Fibroblast of the aortic adventitia (primary cell): Measurements from ENCODE around the gene ARF3. TPM values are rescaled to one million over a fixed set of nuclear protein-coding genes. Genes with fewer than 3 reads are reported as not detected.
A peak's percentile ranks its signal among the peaks of the same experiment; 100 is the strongest.

Experiments used
- DNase-seq: peaks from one replicate; pipeline ENCODE4 v3.0.0-alpha.2; 2010; ENCODE audit warnings: low read depth
- H3K4me3 ChIP-seq: 2 replicates; pipeline ENCODE4 v1.5.1; 2011; ENCODE audit warnings: low read depth, mild to moderate bottlenecking, control low read depth, low read length, moderate library complexity
- total RNA-seq: library from RNA; depleted of rRNA; stranded (reverse); fragments of >200 nt; gene quantifications from 2 replicates; pipeline ENCODE4 v1.2.3, GENCODE V29; 2012; ENCODE audit warnings: low replicate concordance
- TF ChIP-seq, protein P1 (sequence below): IDR thresholded peaks from 2 replicates; pipeline ENCODE4 v1.5.1; 2011; ENCODE audit warnings: mild to moderate bottlenecking, low read length, control low read depth, inconsistent platforms; ENCODE audit not compliant: insufficient read depth

The ARF3 gene
- total RNA-seq, 1 donor: 65.3 TPM

DNA sequence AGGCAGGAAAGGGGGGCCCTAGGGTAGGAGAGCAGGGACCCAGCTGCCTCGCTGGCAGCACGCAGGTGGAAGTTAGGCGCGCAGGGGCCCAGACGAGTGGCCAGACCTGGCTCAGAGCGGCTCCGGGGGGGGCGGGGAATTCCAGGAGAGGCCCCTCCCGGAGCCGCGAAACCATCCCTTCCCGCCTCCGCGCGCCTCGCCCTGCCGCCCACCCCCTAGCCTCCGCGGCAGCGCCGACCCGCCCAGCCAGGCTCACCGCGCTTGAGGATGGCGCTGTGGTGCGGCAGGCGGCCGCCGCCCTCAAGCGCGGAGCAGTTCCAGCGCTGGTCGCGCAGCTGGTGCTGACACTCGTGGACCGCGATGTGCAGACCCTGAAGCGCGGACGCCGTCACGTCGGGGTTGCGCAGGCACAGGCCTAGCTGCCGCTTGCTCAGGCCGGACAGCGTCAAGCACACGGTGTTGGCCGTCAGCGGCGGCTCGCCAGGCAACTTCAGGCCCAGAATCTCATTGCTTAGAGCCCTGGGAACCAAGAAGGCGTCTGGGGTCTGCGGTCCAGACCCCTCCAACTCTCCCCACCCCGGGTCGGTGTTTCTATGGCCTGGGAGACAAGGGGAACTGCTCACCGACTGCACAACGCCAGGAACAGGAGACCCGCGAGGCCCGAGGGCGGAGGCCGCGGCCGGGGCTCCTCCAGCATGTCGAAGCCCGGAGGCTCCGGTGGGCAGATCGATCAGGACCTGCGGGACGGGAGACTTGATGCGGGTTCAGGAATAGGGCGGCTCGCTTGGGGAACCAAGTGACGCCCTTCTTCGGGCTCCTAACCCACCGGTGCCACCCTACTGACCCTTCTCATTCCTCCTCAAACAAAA is 12.8 kb upstream of the ARF3 start:
- DNase-seq: no peak
- no peak overlapping the region for H3K4me3 ChIP-seq
- TF ChIP-seq, protein P1, sequence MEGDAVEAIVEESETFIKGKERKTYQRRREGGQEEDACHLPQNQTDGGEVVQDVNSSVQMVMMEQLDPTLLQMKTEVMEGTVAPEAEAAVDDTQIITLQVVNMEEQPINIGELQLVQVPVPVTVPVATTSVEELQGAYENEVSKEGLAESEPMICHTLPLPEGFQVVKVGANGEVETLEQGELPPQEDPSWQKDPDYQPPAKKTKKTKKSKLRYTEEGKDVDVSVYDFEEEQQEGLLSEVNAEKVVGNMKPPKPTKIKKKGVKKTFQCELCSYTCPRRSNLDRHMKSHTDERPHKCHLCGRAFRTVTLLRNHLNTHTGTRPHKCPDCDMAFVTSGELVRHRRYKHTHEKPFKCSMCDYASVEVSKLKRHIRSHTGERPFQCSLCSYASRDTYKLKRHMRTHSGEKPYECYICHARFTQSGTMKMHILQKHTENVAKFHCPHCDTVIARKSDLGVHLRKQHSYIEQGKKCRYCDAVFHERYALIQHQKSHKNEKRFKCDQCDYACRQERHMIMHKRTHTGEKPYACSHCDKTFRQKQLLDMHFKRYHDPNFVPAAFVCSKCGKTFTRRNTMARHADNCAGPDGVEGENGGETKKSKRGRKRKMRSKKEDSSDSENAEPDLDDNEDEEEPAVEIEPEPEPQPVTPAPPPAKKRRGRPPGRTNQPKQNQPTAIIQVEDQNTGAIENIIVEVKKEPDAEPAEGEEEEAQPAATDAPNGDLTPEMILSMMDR: no peak

DNA sequence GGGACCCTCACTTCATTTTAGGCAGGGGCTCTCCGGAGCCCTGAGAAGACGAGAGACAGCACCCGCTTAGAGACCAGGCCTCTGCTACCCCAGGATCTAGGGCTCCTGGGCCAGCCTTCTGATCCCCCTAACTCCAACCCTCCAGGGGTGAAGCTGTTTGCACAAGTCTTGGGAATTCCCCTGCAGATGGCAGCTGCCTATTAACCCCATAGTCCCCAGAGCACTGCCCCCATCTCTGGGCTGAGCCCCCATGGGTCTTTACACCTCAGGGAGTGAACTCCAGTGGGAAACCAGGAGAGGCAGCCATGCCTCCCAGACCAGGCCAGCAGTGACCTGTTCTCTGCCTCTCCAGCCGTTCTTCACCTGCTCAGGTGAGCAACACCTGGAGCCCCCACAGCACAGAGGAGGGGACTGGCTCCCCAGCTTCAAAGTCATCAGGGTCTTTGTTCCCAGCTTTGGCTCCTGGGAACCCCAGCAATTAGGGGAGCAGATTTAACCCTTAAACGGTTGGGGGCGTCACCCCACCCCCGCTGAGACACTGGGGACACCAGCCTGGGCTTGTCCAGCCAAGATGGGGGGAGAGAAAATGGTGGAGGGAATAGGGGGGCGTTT is 12.0 kb upstream of the ARF3 start:
- no peak for DNase-seq
- H3K4me3 ChIP-seq: no peak overlapping the region
- TF ChIP-seq, protein P1: no peak

DNA sequence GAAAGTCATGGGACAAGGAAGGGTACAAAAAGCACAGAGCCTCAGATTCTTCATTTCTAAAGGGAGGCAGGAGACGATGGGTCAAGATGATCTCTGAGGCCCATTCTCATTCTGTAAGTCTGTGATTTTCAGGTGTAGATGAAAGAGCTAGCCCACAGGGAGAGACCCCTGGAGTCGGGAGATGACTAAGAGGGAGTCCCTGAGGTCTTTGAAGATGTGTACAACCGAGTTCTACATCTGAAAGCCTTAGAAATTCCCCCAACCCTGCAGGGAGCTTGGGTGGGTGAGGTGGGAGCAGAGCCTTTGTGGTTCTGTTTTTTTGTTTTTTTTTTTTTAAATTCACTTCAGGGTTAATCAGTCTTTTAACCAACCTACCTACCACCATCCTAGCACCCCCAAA is 11.2 kb upstream of the ARF3 start:
- no peak overlapping the region for H3K4me3 ChIP-seq
- no peak for DNase-seq
- TF ChIP-seq, protein P1: no peak

DNA sequence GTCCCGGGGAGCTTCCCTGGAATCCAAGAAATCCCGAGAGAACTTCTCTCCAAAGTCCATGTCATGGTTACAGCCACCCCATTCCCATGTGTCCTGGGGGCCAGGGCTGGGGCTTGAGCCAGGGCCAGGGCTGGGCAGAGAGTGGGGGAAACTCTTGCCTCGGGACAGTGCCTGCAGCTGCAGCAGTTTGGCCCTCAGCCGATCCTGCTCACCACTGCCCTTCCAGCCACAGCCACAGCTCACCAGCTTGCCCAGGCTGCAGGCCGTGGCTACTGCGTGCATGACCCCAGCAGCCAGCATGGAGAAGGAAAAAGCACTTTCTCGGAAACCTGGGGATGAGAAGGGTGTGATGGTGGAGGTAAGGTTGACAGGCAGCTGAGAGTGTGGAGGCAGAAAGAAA is 10.7 kb upstream of the ARF3 start:
- no peak overlapping the region for H3K4me3 ChIP-seq
- DNase-seq: no peak
- TF ChIP-seq, protein P1: no peak

DNA sequence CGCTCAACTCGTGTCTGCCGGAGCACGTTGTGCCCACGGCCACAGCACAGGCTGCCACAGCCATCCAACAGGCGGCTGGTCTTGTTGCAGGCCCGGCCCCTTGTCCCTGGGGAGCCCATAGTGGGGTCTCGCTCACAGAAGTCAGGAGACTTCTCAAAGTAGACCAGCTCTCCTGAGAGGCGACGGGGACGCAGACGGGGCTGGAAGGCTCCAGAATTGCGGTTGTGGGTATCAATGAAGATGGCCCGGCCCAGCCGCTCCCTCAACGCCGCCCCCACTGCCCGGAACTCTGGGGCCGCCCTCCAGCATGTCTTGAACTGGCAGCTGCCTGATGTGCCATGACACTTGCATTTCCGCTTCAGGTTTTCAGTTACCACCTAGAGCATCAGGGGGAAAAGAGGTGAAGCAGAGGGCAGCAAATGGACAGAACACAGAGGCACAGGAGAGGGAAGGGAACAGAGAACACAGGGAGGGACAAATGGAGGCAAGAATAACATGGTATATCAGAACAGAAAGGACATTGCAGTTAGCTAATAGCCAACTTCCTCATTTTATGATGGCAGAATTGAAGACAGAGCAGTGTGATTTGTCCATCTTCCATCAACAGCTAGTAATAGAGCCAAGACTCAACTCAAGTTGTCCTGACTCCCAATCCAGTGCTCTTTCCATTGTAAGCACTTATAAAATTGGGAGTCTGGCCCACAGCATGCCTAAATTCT is 9.0 kb upstream of the ARF3 start:
- TF ChIP-seq, protein P1: no peak
- no peak for DNase-seq
- H3K4me3 ChIP-seq: no peak overlapping the region

DNA sequence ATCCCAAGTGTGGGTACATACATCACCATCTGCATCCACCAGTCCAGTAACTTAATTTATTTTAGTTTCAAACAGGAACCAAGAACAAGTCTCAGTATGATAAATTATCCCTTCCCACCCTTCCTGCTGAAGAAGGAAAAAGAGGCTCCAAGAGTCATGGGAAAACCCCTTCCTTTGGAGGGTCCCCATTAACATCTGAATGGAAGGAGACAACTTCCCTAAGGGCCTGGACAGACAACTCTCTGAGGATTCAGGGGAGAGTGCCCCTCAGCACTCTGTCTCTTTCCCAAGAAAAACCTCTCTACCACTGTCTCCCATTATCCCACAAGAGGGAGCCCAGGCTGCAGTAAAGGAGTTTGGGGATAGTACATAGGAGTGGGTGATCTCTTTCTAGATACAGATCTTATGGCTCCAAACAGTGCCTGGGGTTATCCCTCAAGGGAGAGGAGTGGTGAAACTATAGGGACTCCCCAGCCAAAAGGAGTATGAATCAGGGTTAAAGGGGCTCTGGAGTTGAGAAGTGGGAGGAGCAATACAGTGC is 8.1 kb upstream of the ARF3 start:
- no peak overlapping the region for H3K4me3 ChIP-seq
- peak; percentile 52 for DNase-seq
- TF ChIP-seq, protein P1: peak; percentile 61
